IMR-90 (cell line): ENCODE measurements around the gene DOCK7.

Experiments
- BHLHE40 ChIP-seq: fragments of 150-350 bp; IDR thresholded peaks from 2 replicates; pipeline ENCODE4 v1.6.1; 2016; ENCODE audit warnings: mild to moderate bottlenecking, low read depth, low read length
- MAFK ChIP-seq: IDR thresholded peaks from 2 replicates; pipeline ENCODE4 v1.6.1; 2012; ENCODE audit warnings: low read depth, low read length, improper control_type of control experiment
- MAZ ChIP-seq: IDR thresholded peaks from 2 replicates; pipeline ENCODE4 v1.6.1; 2012; ENCODE audit warnings: low read depth, mild to moderate bottlenecking, low read length, improper control_type of control experiment, moderate library complexity, borderline replicate concordance
- POLR2A ChIP-seq: IDR thresholded peaks from 2 replicates; pipeline ENCODE4 v1.6.1; 2012; ENCODE audit warnings: mild to moderate bottlenecking, low read depth, low read length
- RAD21 ChIP-seq: IDR thresholded peaks from 2 replicates; pipeline ENCODE4 v1.6.1; 2012; ENCODE audit warnings: low read length, improper control_type of control experiment
- RCOR1 ChIP-seq: IDR thresholded peaks from 2 replicates; pipeline ENCODE4 v1.6.1; 2012; ENCODE audit warnings: mild to moderate bottlenecking, low read length, improper control_type of control experiment; ENCODE audit not compliant: insufficient replicate concordance
- TF ChIP-seq, protein P1 (sequence below): conservative IDR thresholded peaks from 2 replicates; pipeline ENCODE4 v1.5.1; 2012; ENCODE audit warnings: mild to moderate bottlenecking, low read depth, low read length, improper control_type of control experiment

DNA sequence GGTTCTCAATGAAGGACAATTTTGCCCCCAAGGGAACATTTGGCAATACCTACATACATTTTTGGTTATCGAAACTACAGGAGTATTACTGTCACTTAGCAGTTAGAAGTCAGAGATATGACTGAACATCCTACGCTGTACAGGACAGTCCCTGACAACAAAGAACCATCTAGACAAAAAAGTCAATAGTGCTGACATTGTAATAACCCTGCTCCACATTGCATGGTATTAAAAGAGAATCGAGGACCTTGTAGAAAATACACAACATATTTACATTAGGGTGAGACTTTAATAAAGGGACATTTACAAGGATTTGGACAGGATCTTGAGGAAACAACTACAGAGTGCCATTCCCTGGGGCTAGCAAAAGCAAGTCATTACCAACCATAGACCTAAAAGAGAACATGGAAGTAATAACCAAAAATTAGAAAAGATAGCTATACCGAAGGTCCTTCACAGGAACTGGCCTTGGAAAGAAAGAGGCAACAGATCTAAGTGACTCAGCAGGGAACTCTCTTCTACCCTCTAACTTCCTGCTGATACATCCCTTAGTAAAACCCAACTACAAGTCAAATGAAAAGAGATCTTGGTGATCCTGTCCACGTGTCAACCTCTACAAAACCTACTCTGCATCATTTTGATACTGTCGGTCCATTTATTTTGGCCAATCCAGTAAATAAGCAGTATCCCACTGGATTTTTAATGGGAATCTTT lies 50.6 kb downstream of the DOCK7 start:
- TF ChIP-seq, protein P1, sequence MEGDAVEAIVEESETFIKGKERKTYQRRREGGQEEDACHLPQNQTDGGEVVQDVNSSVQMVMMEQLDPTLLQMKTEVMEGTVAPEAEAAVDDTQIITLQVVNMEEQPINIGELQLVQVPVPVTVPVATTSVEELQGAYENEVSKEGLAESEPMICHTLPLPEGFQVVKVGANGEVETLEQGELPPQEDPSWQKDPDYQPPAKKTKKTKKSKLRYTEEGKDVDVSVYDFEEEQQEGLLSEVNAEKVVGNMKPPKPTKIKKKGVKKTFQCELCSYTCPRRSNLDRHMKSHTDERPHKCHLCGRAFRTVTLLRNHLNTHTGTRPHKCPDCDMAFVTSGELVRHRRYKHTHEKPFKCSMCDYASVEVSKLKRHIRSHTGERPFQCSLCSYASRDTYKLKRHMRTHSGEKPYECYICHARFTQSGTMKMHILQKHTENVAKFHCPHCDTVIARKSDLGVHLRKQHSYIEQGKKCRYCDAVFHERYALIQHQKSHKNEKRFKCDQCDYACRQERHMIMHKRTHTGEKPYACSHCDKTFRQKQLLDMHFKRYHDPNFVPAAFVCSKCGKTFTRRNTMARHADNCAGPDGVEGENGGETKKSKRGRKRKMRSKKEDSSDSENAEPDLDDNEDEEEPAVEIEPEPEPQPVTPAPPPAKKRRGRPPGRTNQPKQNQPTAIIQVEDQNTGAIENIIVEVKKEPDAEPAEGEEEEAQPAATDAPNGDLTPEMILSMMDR, result no peak
- TF ChIP-seq RAD21 (no peak), POLR2A (no peak), MAFK (peak; percentile 45), RCOR1 (no peak), MAZ (no peak), BHLHE40 (no peak)
